ENCODE data around the gene NDUFS6. TPM values are rescaled to one million over a fixed set of nuclear protein-coding genes. Genes with fewer than 3 reads are reported as not detected.

The NDUFS6 gene
- total and polyA plus RNA-seq, 9 donors = 33.3 to 100 (median 85.0) TPM

- no peaks in the 10 kb centered on the region for H3K9me3 ChIP-seq (replicated peaks; ENCODE audit: control insufficient read depth, low read depth, low read length)
- no peaks in the 10 kb centered on the region for H3K36me3 ChIP-seq (ENCODE audit: control insufficient read depth, insufficient read depth, low read length)
- H3K4me1 ChIP-seq (ENCODE audit: control insufficient read depth, insufficient read depth, low read length) = peaks cover 8% of the 10 kb centered on the region
- H3K27ac ChIP-seq (ENCODE audit: low read length) = no peak overlapping the region
- H3K4me3 ChIP-seq (ENCODE audit: low read length) = no peak overlapping the region
- H3K27me3 ChIP-seq (ENCODE audit: control insufficient read depth, insufficient read depth, low read length) = peaks cover 10% of the 10 kb centered on the region
- 79% methylated on average over 11 of the region's 11 CpGs for WGBS (ENCODE audit: insufficient coverage)
- DNase-seq = no peak
These were observed 36.6 kb upstream of the NDUFS6 start for GRCh38 chr5:1764606-1764960.

GRCh38 chr5:1765141-1765879 lies 35.9 kb upstream of the NDUFS6 start:
- H3K9me3 ChIP-seq (replicated peaks; ENCODE audit: control insufficient read depth, low read depth, low read length) = no peaks in the 10 kb centered on the region
- 93% methylated on average over 4 of the region's 15 CpGs for WGBS (ENCODE audit: insufficient coverage)
- DNase-seq = no peak
- peaks cover 8% of the 10 kb centered on the region for H3K4me1 ChIP-seq (ENCODE audit: control insufficient read depth, insufficient read depth, low read length)
- no peak overlapping the region for H3K4me3 ChIP-seq (ENCODE audit: low read length)
- H3K27me3 ChIP-seq (ENCODE audit: control insufficient read depth, insufficient read depth, low read length) = peaks cover 7% of the 10 kb centered on the region
- H3K36me3 ChIP-seq (ENCODE audit: control insufficient read depth, insufficient read depth, low read length) = no peaks in the 10 kb centered on the region
- H3K27ac ChIP-seq (ENCODE audit: low read length) = no peak overlapping the region

- H3K4me1 ChIP-seq (ENCODE audit: control insufficient read depth, insufficient read depth, low read length) = peaks cover 8% of the 10 kb centered on the region
- no peaks in the 10 kb centered on the region for H3K36me3 ChIP-seq (ENCODE audit: control insufficient read depth, insufficient read depth, low read length)
- H3K27ac ChIP-seq (ENCODE audit: low read length) = no peak overlapping the region
- peaks cover 7% of the 10 kb centered on the region for H3K27me3 ChIP-seq (ENCODE audit: control insufficient read depth, insufficient read depth, low read length)
- H3K9me3 ChIP-seq (replicated peaks; ENCODE audit: control insufficient read depth, low read depth, low read length) = no peaks in the 10 kb centered on the region
- 95% methylated on average over 3 of the region's 3 CpGs for WGBS (ENCODE audit: insufficient coverage)
- no peak for DNase-seq
- H3K4me3 ChIP-seq (ENCODE audit: low read length) = no peak overlapping the region
These were observed 35.3 kb upstream of the NDUFS6 start for GRCh38 chr5:1765880-1766235.

- Histone ChIP-seq H3K27me3 (ENCODE audit: control insufficient read depth, insufficient read depth, low read length) (peaks cover 3% of the 10 kb centered on the region), H3K27ac (ENCODE audit: low read length) (no peak overlapping the region), H3K9me3 (replicated peaks; ENCODE audit: control insufficient read depth, low read depth, low read length) (no peaks in the 10 kb centered on the region), H3K4me3 (ENCODE audit: low read length) (no peak overlapping the region), H3K36me3 (ENCODE audit: control insufficient read depth, insufficient read depth, low read length) (no peaks in the 10 kb centered on the region), H3K4me1 (ENCODE audit: control insufficient read depth, insufficient read depth, low read length) (peaks cover 8% of the 10 kb centered on the region)
- 42% methylated on average over 6 of the region's 16 CpGs for WGBS (ENCODE audit: insufficient coverage)
- no peak for DNase-seq
These were observed 33.5 kb upstream of the NDUFS6 start for GRCh38 chr5:1767524-1768282.

- H3K36me3 ChIP-seq (ENCODE audit: control insufficient read depth, insufficient read depth, low read length) = no peaks in the 10 kb centered on the region
- no peak for DNase-seq
- H3K4me1 ChIP-seq (ENCODE audit: control insufficient read depth, insufficient read depth, low read length) = peaks cover 8% of the 10 kb centered on the region
- WGBS (ENCODE audit: insufficient coverage) = 90% methylated on average over 27 of the region's 35 CpGs
- H3K27me3 ChIP-seq (ENCODE audit: control insufficient read depth, insufficient read depth, low read length) = peaks cover 3% of the 10 kb centered on the region
- no peak overlapping the region for H3K4me3 ChIP-seq (ENCODE audit: low read length)
- H3K9me3 ChIP-seq (replicated peaks; ENCODE audit: control insufficient read depth, low read depth, low read length) = no peaks in the 10 kb centered on the region
- H3K27ac ChIP-seq (ENCODE audit: low read length) = no peak overlapping the region
These were observed 32.8 kb upstream of the NDUFS6 start for GRCh38 chr5:1768283-1769000.

- H3K27ac ChIP-seq (ENCODE audit: low read length) = no peak overlapping the region
- H3K4me1 ChIP-seq (ENCODE audit: control insufficient read depth, insufficient read depth, low read length) = peaks cover 8% of the 10 kb centered on the region
- DNase-seq = no peak
- peaks cover 1% of the 10 kb centered on the region for H3K27me3 ChIP-seq (ENCODE audit: control insufficient read depth, insufficient read depth, low read length)
- H3K36me3 ChIP-seq (ENCODE audit: control insufficient read depth, insufficient read depth, low read length) = no peaks in the 10 kb centered on the region
- WGBS (ENCODE audit: insufficient coverage) = 88% methylated on average over 39 of the region's 54 CpGs
- no peaks in the 10 kb centered on the region for H3K9me3 ChIP-seq (replicated peaks; ENCODE audit: control insufficient read depth, low read depth, low read length)
- H3K4me3 ChIP-seq (ENCODE audit: low read length) = no peak overlapping the region
These were observed 32.1 kb upstream of the NDUFS6 start for GRCh38 chr5:1769017-1769640.

- no peaks in the 10 kb centered on the region for H3K9me3 ChIP-seq (replicated peaks; ENCODE audit: control insufficient read depth, low read depth, low read length)
- 78% methylated on average over 15 of the region's 30 CpGs for WGBS (ENCODE audit: insufficient coverage)
- H3K27me3 ChIP-seq (ENCODE audit: control insufficient read depth, insufficient read depth, low read length) = no peaks in the 10 kb centered on the region
These were observed 31.3 kb upstream of the NDUFS6 start for GRCh38 chr5:1769752-1770442.

GRCh38 chr5:1770443-1770802 lies 30.8 kb upstream of the NDUFS6 start:
- no CpG with 5 or more reads among the region's 6 CpGs for WGBS (ENCODE audit: insufficient coverage)

More at GRCh38 chr5:1769752-1770442, 31.3 kb upstream of the NDUFS6 start:
- DNase-seq = no peak
- Histone ChIP-seq H3K4me1 (ENCODE audit: control insufficient read depth, insufficient read depth, low read length) (peaks cover 5% of the 10 kb centered on the region), H3K27ac (ENCODE audit: low read length) (no peak overlapping the region), H3K4me3 (ENCODE audit: low read length) (no peak overlapping the region), H3K36me3 (ENCODE audit: control insufficient read depth, insufficient read depth, low read length) (no peaks in the 10 kb centered on the region)

GRCh38 chr5:1771149-1772065 lies 29.8 kb upstream of the NDUFS6 start:
- 62% methylated on average over 19 of the region's 20 CpGs for WGBS (ENCODE audit: insufficient coverage)
- H3K9me3 ChIP-seq (replicated peaks; ENCODE audit: control insufficient read depth, low read depth, low read length) = no peaks in the 10 kb centered on the region
- no peak overlapping the region for H3K27ac ChIP-seq (ENCODE audit: low read length)
- no peaks in the 10 kb centered on the region for H3K4me1 ChIP-seq (ENCODE audit: control insufficient read depth, insufficient read depth, low read length)
- H3K36me3 ChIP-seq (ENCODE audit: control insufficient read depth, insufficient read depth, low read length) = no peaks in the 10 kb centered on the region
- no peak for DNase-seq
- no peak overlapping the region for H3K4me3 ChIP-seq (ENCODE audit: low read length)
- H3K27me3 ChIP-seq (ENCODE audit: control insufficient read depth, insufficient read depth, low read length) = no peaks in the 10 kb centered on the region

More at GRCh38 chr5:1770443-1770802, 30.8 kb upstream of the NDUFS6 start:
- Histone ChIP-seq H3K4me3 (ENCODE audit: low read length) (no peak overlapping the region), H3K4me1 (ENCODE audit: control insufficient read depth, insufficient read depth, low read length) (no peaks in the 10 kb centered on the region), H3K36me3 (ENCODE audit: control insufficient read depth, insufficient read depth, low read length) (no peaks in the 10 kb centered on the region), H3K27ac (ENCODE audit: low read length) (no peak overlapping the region), H3K27me3 (ENCODE audit: control insufficient read depth, insufficient read depth, low read length) (no peaks in the 10 kb centered on the region), H3K9me3 (replicated peaks; ENCODE audit: control insufficient read depth, low read depth, low read length) (no peaks in the 10 kb centered on the region)
- DNase-seq = no peak

Data from muscle of leg (tissue), 11 donors.